Measurements from ENCODE around the gene CHST7. TPM values are rescaled to one million over a fixed set of nuclear protein-coding genes. Genes with fewer than 3 reads are reported as not detected.

CHST7 gene
- polyA plus RNA-seq, 1 donor from 2014 or later, result 4.9 TPM

GRCh38 chrX:46611658-46612362 is 38.2 kb downstream of the CHST7 start:
- Histone ChIP-seq H3K4me3 (ENCODE audit: low read length) (no peak overlapping the region), H3K9me3 (ENCODE audit: low read length) (no peaks in the 10 kb centered on the region), H3K79me2 (replicated peaks; ENCODE audit: insufficient read depth, low read length) (no peaks in the 10 kb centered on the region), H3F3A (ENCODE audit: insufficient read depth, low read length, poor library complexity, severe bottlenecking) (no peaks in the 10 kb centered on the region), H3K36me3 (ENCODE audit: insufficient read depth, low read length) (no peaks in the 10 kb centered on the region), H3K27ac (ENCODE audit: low read length) (no peak overlapping the region), H3K4me2 (ENCODE audit: low read length) (no peak overlapping the region), H4K20me1 (ENCODE audit: insufficient read depth) (no peaks in the 10 kb centered on the region), H3K27me3 (ENCODE audit: insufficient read depth, low read depth, low read length) (no peaks in the 10 kb centered on the region), H2AFZ (ENCODE audit: low read depth, low read length) (no peak overlapping the region), H3K9ac (ENCODE audit: low read length) (no peak overlapping the region), H3K9me2 (ENCODE audit: insufficient read depth, low read length) (no peaks in the 10 kb centered on the region)
- TF ChIP-seq EZH2 (IDR thresholded peaks at IDR 0.05; ENCODE audit: borderline replicate concordance, insufficient read depth, low read length, poor library complexity, severe bottlenecking) (no peak), MXI1 (conservative IDR thresholded peaks at IDR 0.05; ENCODE audit: poor library complexity, severe bottlenecking) (no peak), EP300 (conservative IDR thresholded peaks at IDR 0.05; ENCODE audit: poor library complexity, severe bottlenecking) (no peak), TAF1 (IDR thresholded peaks at IDR 0.05; ENCODE audit: low read depth) (no peak), CTCF (IDR thresholded peaks at IDR 0.05; ENCODE audit: poor library complexity, severe bottlenecking) (no peak), POLR2AphosphoS5 (IDR thresholded peaks at IDR 0.05) (no peak), RAD21 (conservative IDR thresholded peaks at IDR 0.05) (no peak), REST (IDR thresholded peaks at IDR 0.05; ENCODE audit: borderline replicate concordance) (no peak), SMC3 (conservative IDR thresholded peaks at IDR 0.05; ENCODE audit: poor library complexity) (no peak)

GRCh38 chrX:46617906-46618305 is 44.3 kb downstream of the CHST7 start:
- H3F3A ChIP-seq (ENCODE audit: insufficient read depth, low read length, poor library complexity, severe bottlenecking), result no peaks in the 10 kb centered on the region
- H3K27ac ChIP-seq (ENCODE audit: low read length), result no peak overlapping the region
- no peaks in the 10 kb centered on the region for H3K9me2 ChIP-seq (ENCODE audit: insufficient read depth, low read length)
- no peak overlapping the region for H2AFZ ChIP-seq (ENCODE audit: low read depth, low read length)
- H4K20me1 ChIP-seq (ENCODE audit: insufficient read depth), result no peaks in the 10 kb centered on the region
- H3K79me2 ChIP-seq (replicated peaks; ENCODE audit: insufficient read depth, low read length), result no peaks in the 10 kb centered on the region
- no peak overlapping the region for H3K4me3 ChIP-seq (ENCODE audit: low read length)
- no peaks in the 10 kb centered on the region for H3K36me3 ChIP-seq (ENCODE audit: insufficient read depth, low read length)
- TF ChIP-seq SMC3 (conservative IDR thresholded peaks at IDR 0.05; ENCODE audit: poor library complexity), result no peak
- TF ChIP-seq REST (IDR thresholded peaks at IDR 0.05; ENCODE audit: borderline replicate concordance), result no peak
- no peak for TF ChIP-seq EP300 (conservative IDR thresholded peaks at IDR 0.05; ENCODE audit: poor library complexity, severe bottlenecking)
- no peak for TF ChIP-seq RAD21 (conservative IDR thresholded peaks at IDR 0.05)
- TF ChIP-seq EZH2 (IDR thresholded peaks at IDR 0.05; ENCODE audit: borderline replicate concordance, insufficient read depth, low read length, poor library complexity, severe bottlenecking), result no peak
- TF ChIP-seq CTCF (IDR thresholded peaks at IDR 0.05; ENCODE audit: poor library complexity, severe bottlenecking), result no peak
- TF ChIP-seq POLR2AphosphoS5 (IDR thresholded peaks at IDR 0.05), result no peak
- TF ChIP-seq MXI1 (conservative IDR thresholded peaks at IDR 0.05; ENCODE audit: poor library complexity, severe bottlenecking), result no peak
- TF ChIP-seq TAF1 (IDR thresholded peaks at IDR 0.05; ENCODE audit: low read depth), result no peak
- H3K27me3 ChIP-seq (ENCODE audit: insufficient read depth, low read depth, low read length), result no peaks in the 10 kb centered on the region
- no peaks in the 10 kb centered on the region for H3K9me3 ChIP-seq (ENCODE audit: low read length)
- no peak overlapping the region for H3K9ac ChIP-seq (ENCODE audit: low read length)
- no peak overlapping the region for H3K4me2 ChIP-seq (ENCODE audit: low read length)

Measured in neural cell (in vitro differentiated cells).